Measurements from ENCODE around the gene PLD2.
A peak's percentile ranks its signal among the peaks of the same experiment; 100 is the strongest.
"Not testable (repeated sequence)": the region's sequence is repeated elsewhere in the genome, so short reads cannot be mapped to it uniquely, and the experiment has no call there.

PLD2 gene

DNA sequence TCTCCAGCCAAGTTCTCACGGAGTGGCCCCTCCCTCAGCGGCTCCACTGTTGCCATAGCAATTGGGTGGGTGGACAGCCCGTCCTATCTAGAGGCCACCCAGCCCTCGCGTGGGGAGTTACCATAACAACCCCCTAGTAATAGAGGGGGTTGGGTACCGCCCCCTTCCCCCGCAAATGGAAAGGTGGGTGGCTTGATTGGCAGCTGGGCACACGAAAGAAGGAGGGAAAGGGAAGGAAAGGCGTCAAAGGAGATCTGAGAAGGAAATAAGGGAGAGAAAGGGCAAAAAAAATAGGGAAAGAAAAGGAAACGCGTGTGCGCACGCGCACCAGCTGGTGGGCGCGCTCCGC lies 25.9 kb downstream of the PLD2 start:
- Histone ChIP-seq H3K9ac (ENCODE audit: low read length in 5 of 5) (peak overlapping the region in 3 of 5 donors; percentile 55 to 74 (median 70)), H3K27ac (ENCODE audit: low read depth, low read length) (peak overlapping the region; percentile 60), H3K4me1 (ENCODE audit: control insufficient read depth in 5 of 5, insufficient read depth in 5 of 5, low read length in 5 of 5) (peaks cover 7 to 38% (median 31%) of the 10 kb centered on the region in 5 donors), H3K4me3 (ENCODE audit: low read depth in 1 of 5, low read length in 5 of 5) (peak overlapping the region; percentile 71 to 93 (median 79))
- H3K27me3 ChIP-seq (ENCODE audit: control insufficient read depth in 5 of 5, insufficient read depth in 4 of 5, low read length in 5 of 5); H3K36me3 ChIP-seq (ENCODE audit: control insufficient read depth in 5 of 5, insufficient read depth in 5 of 5, low read length in 5 of 5); H3K9me3 ChIP-seq (ENCODE audit: control insufficient read depth in 5 of 5, low read length in 5 of 5): not testable (repeated sequence)

DNA sequence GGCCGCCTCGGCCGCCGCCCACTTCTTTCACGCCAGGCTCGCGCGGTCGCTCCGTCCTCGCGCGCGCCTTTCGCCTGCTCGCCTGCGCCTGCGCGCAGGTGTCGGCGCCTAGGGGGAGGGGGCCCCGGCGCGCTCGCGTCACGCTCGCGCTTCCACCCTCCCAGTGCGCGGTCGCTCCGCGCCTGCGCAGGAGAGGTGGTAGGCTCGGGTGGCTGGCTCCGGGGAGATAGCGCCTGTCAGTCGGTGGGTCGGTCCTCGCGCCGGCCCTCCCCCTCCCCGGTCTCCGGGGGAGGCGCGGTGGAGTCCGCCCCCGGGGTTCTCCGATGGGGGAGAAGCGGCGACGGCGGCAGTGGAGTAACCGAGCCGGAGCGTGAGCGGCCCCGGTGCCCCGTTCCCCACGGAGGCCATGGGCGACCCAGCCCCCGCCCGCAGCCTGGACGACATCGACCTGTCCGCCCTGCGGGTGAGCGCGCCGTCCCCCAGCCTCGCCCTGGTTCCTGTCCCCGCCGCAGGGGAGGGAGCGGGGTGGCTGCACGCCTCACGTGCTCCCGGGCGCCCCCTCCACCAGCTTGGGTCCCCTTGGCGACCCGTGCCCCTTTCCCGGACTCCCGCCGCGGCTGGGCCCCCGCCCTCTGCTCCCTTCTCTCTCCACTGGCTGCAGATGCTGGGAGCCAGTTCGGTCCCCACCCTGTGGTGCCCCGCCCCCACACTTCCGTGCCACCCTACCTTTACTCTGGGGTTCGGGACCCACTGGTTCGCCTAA lies 26.4 kb downstream of the PLD2 start, which contains the start of gene MINK1:
TSS of gene MINK1 (plus strand) at position 163 of the 763 bp plus-strand sequence. CDS start at position 407, 244 bp downstream.
- Histone ChIP-seq H3K9me3 (ENCODE audit: control insufficient read depth in 5 of 5, low read length in 5 of 5) (no peaks in the 10 kb centered on the region), H3K9ac (ENCODE audit: low read length in 5 of 5) (peak within 1 kb of the TSS in 4 of 5 donors; percentile 70 to 84 (median 74)), H3K27me3 (ENCODE audit: control insufficient read depth in 5 of 5, insufficient read depth in 4 of 5, low read length in 5 of 5) (no peaks in the 10 kb centered on the region), H3K4me3 (ENCODE audit: low read depth in 1 of 5, low read length in 5 of 5) (peak within 1 kb of the TSS; percentile 71 to 93 (median 84)), H3K27ac (ENCODE audit: low read depth, low read length) (peak within 1 kb of the TSS; percentile 60), H3K4me1 (ENCODE audit: control insufficient read depth in 5 of 5, insufficient read depth in 5 of 5, low read length in 5 of 5) (peaks cover 7 to 44% (median 37%) of the 10 kb centered on the region in 5 donors), H3K36me3 (ENCODE audit: control insufficient read depth in 5 of 5, insufficient read depth in 5 of 5, low read length in 5 of 5) (peaks cover 0 to 3% (median 0%) of the 10 kb centered on the region in 5 donors)

DNA sequence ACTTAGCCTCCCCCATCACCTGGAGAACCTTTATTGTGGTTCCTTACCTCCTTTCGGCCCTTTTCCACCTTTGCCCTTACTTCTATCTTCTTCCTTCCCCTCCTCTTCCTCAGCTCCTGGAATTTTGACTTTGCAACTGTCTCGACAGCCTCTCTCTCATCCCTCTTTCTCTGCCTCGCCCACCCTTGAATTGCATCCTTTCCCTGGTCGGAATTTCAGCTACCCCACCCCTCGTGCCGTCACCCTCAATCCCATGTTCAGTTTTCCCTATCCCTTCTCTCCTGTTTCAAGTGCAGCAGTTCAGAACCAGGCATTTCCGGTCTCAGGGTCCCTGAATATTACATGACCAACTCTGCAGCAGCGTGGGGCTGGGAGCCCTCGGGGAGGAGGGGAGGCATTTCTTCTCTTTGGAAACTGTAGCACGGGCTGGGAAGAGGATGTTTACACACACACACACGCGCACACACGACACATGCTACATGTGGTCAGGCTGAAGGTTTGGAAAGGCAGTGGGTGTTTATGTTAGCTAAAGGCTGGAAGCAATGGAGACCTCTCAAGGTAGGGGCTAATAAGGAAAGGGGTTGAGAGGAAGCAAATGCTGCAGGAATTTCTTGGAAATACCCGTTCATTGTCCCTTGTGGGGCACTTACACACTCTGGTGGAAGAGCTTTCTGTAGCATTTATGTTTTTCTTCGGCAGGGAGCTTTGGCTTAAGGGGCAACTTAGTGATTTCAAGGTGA lies 27.2 kb downstream of the PLD2 start:
- Histone ChIP-seq H3K4me3 (ENCODE audit: low read depth in 1 of 5, low read length in 5 of 5) (peak overlapping the region; percentile 71 to 93 (median 84)), H3K36me3 (ENCODE audit: control insufficient read depth in 5 of 5, insufficient read depth in 5 of 5, low read length in 5 of 5) (peaks cover 0 to 3% (median 0%) of the 10 kb centered on the region in 5 donors), H3K4me1 (ENCODE audit: control insufficient read depth in 5 of 5, insufficient read depth in 5 of 5, low read length in 5 of 5) (peaks cover 7 to 48% (median 39%) of the 10 kb centered on the region in 5 donors), H3K27ac (ENCODE audit: low read depth, low read length) (peak overlapping the region; percentile 60), H3K9ac (ENCODE audit: low read length in 5 of 5) (peak overlapping the region in 4 of 5 donors; percentile 70 to 84 (median 74)), H3K27me3 (ENCODE audit: control insufficient read depth in 5 of 5, insufficient read depth in 4 of 5, low read length in 5 of 5) (no peaks in the 10 kb centered on the region), H3K9me3 (ENCODE audit: control insufficient read depth in 5 of 5, low read length in 5 of 5) (no peaks in the 10 kb centered on the region)

DNA sequence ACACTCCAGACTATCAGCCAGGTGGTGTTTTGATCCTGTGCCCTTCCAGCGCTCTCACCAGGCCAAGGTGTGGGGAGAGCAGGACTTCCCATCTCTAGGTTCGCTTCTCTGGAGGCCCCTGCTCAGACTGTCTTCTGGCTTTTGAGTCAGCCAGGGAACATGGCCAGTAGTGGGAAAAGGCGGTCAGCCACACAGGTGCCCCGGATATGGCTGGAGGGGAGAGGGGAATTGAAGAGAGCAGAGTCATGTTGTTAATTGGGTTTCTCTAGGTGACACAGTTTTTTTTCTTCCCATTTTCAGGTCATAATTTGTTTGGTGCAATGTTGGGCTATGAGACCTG lies 27.7 kb downstream of the PLD2 start:
- H3K4me1 ChIP-seq (ENCODE audit: control insufficient read depth in 5 of 5, insufficient read depth in 5 of 5, low read length in 5 of 5), result peaks cover 7 to 48% (median 39%) of the 10 kb centered on the region in 5 donors
- peak overlapping the region in 4 of 5 donors; percentile 71 to 93 (median 86) for H3K4me3 ChIP-seq (ENCODE audit: low read depth in 1 of 5, low read length in 5 of 5)

DNA sequence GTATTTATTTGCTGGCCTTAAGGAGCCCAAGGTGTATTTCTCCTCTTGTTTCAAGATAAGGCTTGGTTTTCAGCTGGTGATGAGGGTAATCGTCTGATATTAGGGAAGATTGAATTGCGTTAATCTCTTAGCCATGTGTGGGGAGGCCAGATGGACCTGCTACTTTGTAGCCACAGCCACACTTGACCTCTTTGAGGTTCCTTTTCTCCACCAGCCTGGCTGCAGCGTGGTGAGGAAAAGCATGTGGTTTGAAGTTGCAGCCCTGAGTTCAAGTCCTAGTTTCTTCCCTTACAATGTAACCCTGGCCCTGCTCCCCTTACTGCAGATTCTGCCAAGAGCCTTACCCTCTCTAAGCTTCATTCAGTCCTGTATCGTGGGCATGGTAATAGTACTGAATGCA lies 29.3 kb downstream of the PLD2 start:
- Histone ChIP-seq H3K27ac (ENCODE audit: low read depth, low read length) (no peak overlapping the region), H3K9me3 (ENCODE audit: control insufficient read depth in 5 of 5, low read length in 5 of 5) (no peaks in the 10 kb centered on the region), H3K36me3 (ENCODE audit: control insufficient read depth in 5 of 5, insufficient read depth in 5 of 5, low read length in 5 of 5) (peaks cover 0 to 3% (median 0%) of the 10 kb centered on the region in 5 donors), H3K9ac (ENCODE audit: low read length in 5 of 5) (no peak overlapping the region), H3K4me3 (ENCODE audit: low read depth in 1 of 5, low read length in 5 of 5) (no peak overlapping the region), H3K27me3 (ENCODE audit: control insufficient read depth in 5 of 5, insufficient read depth in 4 of 5, low read length in 5 of 5) (no peaks in the 10 kb centered on the region), H3K4me1 (ENCODE audit: control insufficient read depth in 5 of 5, insufficient read depth in 5 of 5, low read length in 5 of 5) (peaks cover 7 to 48% (median 44%) of the 10 kb centered on the region in 5 donors)

More for the DNA sequence above, 27.7 kb downstream of the PLD2 start:
- H3K9me3 ChIP-seq (ENCODE audit: control insufficient read depth in 5 of 5, low read length in 5 of 5), result no peaks in the 10 kb centered on the region
- peak overlapping the region in 2 of 5 donors; percentile 73 to 76 for H3K9ac ChIP-seq (ENCODE audit: low read length in 5 of 5)
- H3K27me3 ChIP-seq (ENCODE audit: control insufficient read depth in 5 of 5, insufficient read depth in 4 of 5, low read length in 5 of 5), result no peaks in the 10 kb centered on the region
- H3K27ac ChIP-seq (ENCODE audit: low read depth, low read length), result peak overlapping the region; percentile 60
- H3K36me3 ChIP-seq (ENCODE audit: control insufficient read depth in 5 of 5, insufficient read depth in 5 of 5, low read length in 5 of 5), result peaks cover 0 to 3% (median 0%) of the 10 kb centered on the region in 5 donors

DNA sequence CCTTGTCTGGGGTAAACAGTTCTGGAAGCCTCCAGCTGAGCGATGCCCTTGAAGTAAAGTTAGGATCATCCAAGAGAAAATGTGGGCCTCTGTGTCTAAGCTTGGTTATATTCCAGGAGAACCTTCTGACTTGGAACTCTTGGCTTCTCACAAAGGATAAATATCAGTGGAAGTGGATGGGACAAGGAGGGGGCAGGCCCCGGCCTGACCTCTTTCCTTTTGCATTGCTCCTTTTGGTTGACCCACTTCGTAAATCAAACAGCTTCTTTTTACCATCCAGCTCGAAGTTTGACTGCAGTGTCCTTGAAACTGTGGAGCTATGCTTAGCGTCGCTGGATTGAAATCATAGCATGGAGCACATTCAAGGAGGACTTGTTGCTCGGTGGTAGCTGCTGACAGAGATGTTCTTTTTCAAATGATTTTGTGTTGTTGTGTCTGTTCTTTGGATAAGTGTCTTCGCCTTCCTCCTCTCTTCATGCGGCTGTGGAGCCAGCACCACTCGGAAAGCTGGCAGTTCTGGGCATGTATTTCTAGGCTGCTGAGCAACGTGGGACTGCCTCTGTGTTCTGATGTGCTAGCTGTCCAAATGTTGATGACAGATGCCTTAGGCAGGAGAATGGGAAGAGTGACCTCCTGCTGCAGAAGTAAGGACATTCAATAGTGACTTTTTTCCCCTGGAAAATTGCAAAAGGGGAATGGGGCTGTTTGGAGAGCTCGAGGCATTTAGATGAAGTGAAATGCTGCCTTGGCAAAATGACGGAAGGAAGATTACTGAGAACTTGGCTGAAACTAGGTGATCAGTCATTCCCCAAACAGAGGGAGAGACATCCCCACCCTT lies 30.7 kb downstream of the PLD2 start:
- peaks cover 7 to 48% (median 41%) of the 10 kb centered on the region in 5 donors for H3K4me1 ChIP-seq (ENCODE audit: control insufficient read depth in 5 of 5, insufficient read depth in 5 of 5, low read length in 5 of 5)
- H3K27me3 ChIP-seq (ENCODE audit: control insufficient read depth in 5 of 5, insufficient read depth in 4 of 5, low read length in 5 of 5), result no peaks in the 10 kb centered on the region
- no peak overlapping the region for H3K4me3 ChIP-seq (ENCODE audit: low read depth in 1 of 5, low read length in 5 of 5)
- no peaks in the 10 kb centered on the region for H3K9me3 ChIP-seq (ENCODE audit: control insufficient read depth in 5 of 5, low read length in 5 of 5)
- no peak overlapping the region for H3K27ac ChIP-seq (ENCODE audit: low read depth, low read length)
- peak overlapping the region in 1 of 5 donors; percentile 36 for H3K9ac ChIP-seq (ENCODE audit: low read length in 5 of 5)
- H3K36me3 ChIP-seq (ENCODE audit: control insufficient read depth in 5 of 5, insufficient read depth in 5 of 5, low read length in 5 of 5), result peaks cover 0 to 3% (median 0%) of the 10 kb centered on the region in 5 donors

DNA sequence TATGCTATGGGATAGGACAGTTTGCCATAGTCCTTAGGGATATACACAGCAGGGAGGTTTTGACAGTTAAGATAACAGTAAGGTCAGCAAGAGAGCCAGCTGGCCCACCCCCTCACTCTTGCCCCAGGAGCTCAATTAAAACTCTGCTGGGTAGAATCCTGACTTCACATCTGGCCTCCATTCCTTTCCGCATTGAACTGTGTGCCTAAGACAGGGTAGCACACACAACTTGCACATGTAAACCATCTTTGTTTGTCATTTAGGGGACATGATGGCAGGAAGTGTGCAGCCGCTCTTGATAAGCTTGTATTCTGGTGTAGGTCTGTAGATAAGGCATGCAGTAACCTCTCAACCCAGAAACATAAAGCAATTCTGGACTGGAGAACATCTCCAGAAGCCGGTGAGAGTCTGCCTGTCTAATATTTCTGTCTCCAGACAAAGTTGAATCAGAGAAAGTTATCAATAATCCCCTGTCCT lies 31.4 kb downstream of the PLD2 start:
- Histone ChIP-seq H3K27me3 (ENCODE audit: control insufficient read depth in 5 of 5, insufficient read depth in 4 of 5, low read length in 5 of 5) (no peaks in the 10 kb centered on the region), H3K4me3 (ENCODE audit: low read depth in 1 of 5, low read length in 5 of 5) (no peak overlapping the region), H3K36me3 (ENCODE audit: control insufficient read depth in 5 of 5, insufficient read depth in 5 of 5, low read length in 5 of 5) (peaks cover 0 to 3% (median 0%) of the 10 kb centered on the region in 5 donors), H3K9ac (ENCODE audit: low read length in 5 of 5) (no peak overlapping the region), H3K4me1 (ENCODE audit: control insufficient read depth in 5 of 5, insufficient read depth in 5 of 5, low read length in 5 of 5) (peaks cover 7 to 48% (median 41%) of the 10 kb centered on the region in 5 donors), H3K27ac (ENCODE audit: low read depth, low read length) (no peak overlapping the region), H3K9me3 (ENCODE audit: control insufficient read depth in 5 of 5, low read length in 5 of 5) (no peaks in the 10 kb centered on the region)

DNA sequence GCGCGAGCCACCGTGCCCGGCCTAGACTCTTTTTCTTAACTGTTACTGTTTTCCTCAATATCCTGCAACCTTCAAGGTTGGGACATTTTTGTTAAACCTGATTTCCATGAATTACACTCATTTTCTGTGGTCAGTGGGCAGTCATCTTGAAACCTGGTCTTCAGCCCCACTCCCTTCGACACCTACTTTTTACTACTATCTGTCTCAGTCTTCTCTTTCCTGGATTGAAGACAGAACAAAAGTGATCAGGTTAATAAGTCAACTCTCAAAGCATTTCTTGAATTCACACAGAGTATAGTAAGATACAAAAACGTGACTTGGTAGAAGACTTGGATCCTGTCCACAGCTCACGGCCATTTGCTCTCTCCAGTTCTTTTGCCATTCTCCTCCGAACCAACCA lies 32.3 kb downstream of the PLD2 start:
- Histone ChIP-seq H3K4me1 (ENCODE audit: control insufficient read depth in 5 of 5, insufficient read depth in 5 of 5, low read length in 5 of 5) (peaks cover 3 to 42% (median 33%) of the 10 kb centered on the region in 5 donors), H3K4me3 (ENCODE audit: low read depth in 1 of 5, low read length in 5 of 5) (no peak overlapping the region), H3K36me3 (ENCODE audit: control insufficient read depth in 5 of 5, insufficient read depth in 5 of 5, low read length in 5 of 5) (peaks cover 0 to 3% (median 0%) of the 10 kb centered on the region in 5 donors), H3K27ac (ENCODE audit: low read depth, low read length) (no peak overlapping the region), H3K9ac (ENCODE audit: low read length in 5 of 5) (no peak overlapping the region), H3K27me3 (ENCODE audit: control insufficient read depth in 5 of 5, insufficient read depth in 4 of 5, low read length in 5 of 5) (no peaks in the 10 kb centered on the region), H3K9me3 (ENCODE audit: control insufficient read depth in 5 of 5, low read length in 5 of 5) (no peaks in the 10 kb centered on the region)

DNA sequence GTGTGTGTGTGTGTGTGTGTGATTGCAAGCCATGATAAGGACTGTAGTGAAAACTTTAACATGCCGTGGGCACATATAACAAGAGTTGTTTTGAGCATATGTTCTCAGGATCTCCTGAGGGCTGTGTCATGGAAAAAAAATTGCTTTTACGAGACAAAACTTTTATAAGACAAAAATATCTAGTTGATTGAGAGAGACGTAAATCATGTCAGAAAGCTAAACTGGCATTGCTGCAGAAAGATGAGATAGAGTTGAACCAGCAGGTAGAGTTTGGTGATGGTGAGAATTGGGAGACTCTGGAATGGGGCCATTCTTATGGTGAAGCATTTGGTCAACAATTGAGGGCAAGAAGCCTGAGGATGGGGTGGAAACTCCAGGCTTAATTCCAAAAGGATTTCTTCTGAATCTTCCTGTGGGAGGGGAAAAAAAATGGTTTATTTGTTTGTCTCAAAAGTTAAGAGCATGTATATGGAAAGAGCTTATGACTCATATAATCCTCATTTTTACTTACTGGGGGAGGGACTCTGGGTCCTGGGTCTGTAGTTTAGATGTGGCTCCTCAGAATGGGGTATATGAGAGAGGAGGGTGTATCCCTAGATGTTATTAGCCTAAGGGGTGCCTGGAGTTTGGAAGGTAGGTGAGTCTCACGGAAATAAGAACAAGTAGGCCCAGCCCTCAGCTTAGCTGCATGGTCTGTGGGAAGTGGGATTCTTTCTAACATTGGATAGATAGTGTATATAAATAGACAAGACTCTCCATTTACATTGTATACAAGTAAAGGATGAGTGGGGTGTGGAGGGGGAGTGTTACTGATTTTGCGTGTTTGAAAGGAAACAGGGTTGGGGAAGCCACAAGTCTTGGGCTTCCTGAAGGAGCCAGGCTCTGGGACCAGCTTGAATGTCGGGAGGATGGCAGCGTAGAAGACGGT lies 33.3 kb downstream of the PLD2 start:
- Histone ChIP-seq H3K27me3 (ENCODE audit: control insufficient read depth in 5 of 5, insufficient read depth in 4 of 5, low read length in 5 of 5) (no peaks in the 10 kb centered on the region), H3K4me3 (ENCODE audit: low read depth in 1 of 5, low read length in 5 of 5) (no peak overlapping the region), H3K9ac (ENCODE audit: low read length in 5 of 5) (peak overlapping the region in 1 of 5 donors; percentile 22), H3K36me3 (ENCODE audit: control insufficient read depth in 5 of 5, insufficient read depth in 5 of 5, low read length in 5 of 5) (peaks cover 0 to 3% (median 0%) of the 10 kb centered on the region in 5 donors), H3K4me1 (ENCODE audit: control insufficient read depth in 5 of 5, insufficient read depth in 5 of 5, low read length in 5 of 5) (peaks cover 2 to 39% (median 24%) of the 10 kb centered on the region in 5 donors), H3K9me3 (ENCODE audit: control insufficient read depth in 5 of 5, low read length in 5 of 5) (no peaks in the 10 kb centered on the region), H3K27ac (ENCODE audit: low read depth, low read length) (no peak overlapping the region)

Measured in subcutaneous abdominal adipose tissue (tissue), 5 donors.